HEK293T (cell line): ENCODE results near the gene MIB2.
A peak's percentile ranks its signal among the peaks of the same experiment; 100 is the strongest.

Source experiments
- CTCF ChIA-PET: fragments of 350-600 bp; formaldehyde crosslinking; extraction: SDS; loops from one replicate; lab custom pipeline; 2021; ENCODE audit warnings: antibody characterized with exemption, inconsistent platforms; lab: Yijun Ruan, JAX
- POLR2A ChIA-PET: fragments of 350-600 bp; formaldehyde crosslinking; extraction: SDS; loops from one replicate; lab custom pipeline; 2020; ENCODE audit warnings: antibody characterized with exemption, inconsistent platforms; lab: Yijun Ruan, JAX
- DNase-seq: peaks from one replicate; pipeline ENCODE4 v3.0.0; 2012; ENCODE audit warnings: mixed read lengths; ENCODE audit errors: extremely low spot score
- ARNT ChIP-seq: fragments of 450-650 bp; IDR thresholded peaks from 2 replicates; pipeline ENCODE4 v1.6.1; 2017; ENCODE audit warnings: mild to moderate bottlenecking
- BHLHE40 ChIP-seq: fragments of 450-650 bp; IDR thresholded peaks from 2 replicates; pipeline ENCODE4 v1.6.1; 2016; ENCODE audit warnings: mild to moderate bottlenecking, moderate library complexity, borderline replicate concordance
- CTBP1 ChIP-seq: fragments of 450-650 bp; IDR thresholded peaks from 2 replicates; pipeline ENCODE4 v1.6.1; 2016; ENCODE audit warnings: borderline replicate concordance
- ELF4 ChIP-seq: fragments of 450-650 bp; IDR thresholded peaks from 2 replicates; pipeline ENCODE4 v1.6.1; 2017; ENCODE audit warnings: antibody characterized with exemption
- FOXA1 ChIP-seq: fragments of 450-650 bp; IDR thresholded peaks from 2 replicates; pipeline ENCODE4 v1.6.1; 2016; ENCODE audit warnings: mild to moderate bottlenecking
- FOXK2 ChIP-seq: fragments of 450-650 bp; IDR thresholded peaks from 2 replicates; pipeline ENCODE4 v1.6.1; 2016; ENCODE audit warnings: mild to moderate bottlenecking
- FOXM1 ChIP-seq: fragments of 450-650 bp; IDR thresholded peaks from 2 replicates; pipeline ENCODE4 v1.6.1; 2017; ENCODE audit warnings: mild to moderate bottlenecking, borderline replicate concordance
- HDGF ChIP-seq: fragments of 450-650 bp; IDR thresholded peaks from 2 replicates; pipeline ENCODE4 v1.6.1; 2017; ENCODE audit warnings: antibody characterized with exemption, borderline replicate concordance
- L3MBTL2 ChIP-seq: fragments of 450-650 bp; conservative IDR thresholded peaks from 2 replicates; pipeline ENCODE4 v1.6.1; 2016; ENCODE audit warnings: mild to moderate bottlenecking
- LEF1 ChIP-seq: fragments of 450-650 bp; IDR thresholded peaks from 2 replicates; pipeline ENCODE4 v1.6.1; 2017; ENCODE audit warnings: mild to moderate bottlenecking, borderline replicate concordance
- NFRKB ChIP-seq: fragments of 450-650 bp; IDR thresholded peaks from 2 replicates; pipeline ENCODE4 v1.6.1; 2016; ENCODE audit warnings: mild to moderate bottlenecking, moderate library complexity
- PKNOX1 ChIP-seq: fragments of 450-650 bp; IDR thresholded peaks from 2 replicates; pipeline ENCODE4 v1.6.1; 2016
- SP1 ChIP-seq: fragments of 450-650 bp; IDR thresholded peaks from 2 replicates; pipeline ENCODE4 v1.6.1; 2017
- SUZ12 ChIP-seq: fragments of 450-650 bp; IDR thresholded peaks from 2 replicates; pipeline ENCODE4 v1.6.1; 2016; ENCODE audit warnings: mild to moderate bottlenecking
- TARDBP ChIP-seq: fragments of 450-650 bp; IDR thresholded peaks from 2 replicates; pipeline ENCODE4 v1.6.1; 2016
- ZNF384 ChIP-seq: fragments of 450-650 bp; IDR thresholded peaks from 2 replicates; pipeline ENCODE4 v1.6.1; 2016

MIB2 gene

GRCh38 chr1:1610796-1611195, 4.5 kb upstream of the MIB2 start:
- ChIA-PET POLR2A (interaction anchor here (1.2 kb wide), 1 partner anchor 9 kb away, joined by 3 read pairs; no protein-coding TSS in a partner anchor), CTCF (no interaction called here)
- TF ChIP-seq ARNT = no peak
- TF ChIP-seq CTBP1 = no peak
- TF ChIP-seq PKNOX1 = no peak
- no peak for TF ChIP-seq NFRKB
- no peak for TF ChIP-seq FOXA1
- TF ChIP-seq BHLHE40 = no peak
- no peak for TF ChIP-seq TARDBP
- TF ChIP-seq ZNF384 = no peak
- no peak for TF ChIP-seq SUZ12
- DNase-seq = no peak

DNA sequence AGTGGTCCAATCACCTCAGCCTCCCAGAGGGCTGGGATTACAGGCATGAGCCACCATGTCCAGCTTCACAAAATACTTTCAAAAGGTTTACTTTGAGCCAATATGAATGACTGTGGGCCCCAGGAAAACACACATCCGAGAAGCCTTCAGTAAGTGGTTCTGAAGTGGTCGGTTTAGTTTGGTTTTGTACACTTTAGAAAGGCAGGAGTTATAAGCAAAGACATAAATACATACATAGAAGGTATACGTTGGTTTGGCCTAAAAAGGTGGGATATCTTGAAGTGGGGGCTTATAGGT, 3.2 kb upstream of the MIB2 start:
- no peak for DNase-seq
- POLR2A ChIA-PET = interaction anchor here (1.0 kb wide), 1 partner anchor 9 kb away, joined by 6 read pairs; no protein-coding TSS in a partner anchor
- CTCF ChIA-PET = no interaction called here
- TF ChIP-seq CTBP1 (no peak), TARDBP (no peak), FOXK2 (no peak), ARNT (no peak), BHLHE40 (no peak), FOXM1 (no peak), L3MBTL2 (no peak), SP1 (no peak), LEF1 (no peak), SUZ12 (no peak), ELF4 (no peak), HDGF (no peak), ZNF384 (no peak), NFRKB (no peak)

DNA sequence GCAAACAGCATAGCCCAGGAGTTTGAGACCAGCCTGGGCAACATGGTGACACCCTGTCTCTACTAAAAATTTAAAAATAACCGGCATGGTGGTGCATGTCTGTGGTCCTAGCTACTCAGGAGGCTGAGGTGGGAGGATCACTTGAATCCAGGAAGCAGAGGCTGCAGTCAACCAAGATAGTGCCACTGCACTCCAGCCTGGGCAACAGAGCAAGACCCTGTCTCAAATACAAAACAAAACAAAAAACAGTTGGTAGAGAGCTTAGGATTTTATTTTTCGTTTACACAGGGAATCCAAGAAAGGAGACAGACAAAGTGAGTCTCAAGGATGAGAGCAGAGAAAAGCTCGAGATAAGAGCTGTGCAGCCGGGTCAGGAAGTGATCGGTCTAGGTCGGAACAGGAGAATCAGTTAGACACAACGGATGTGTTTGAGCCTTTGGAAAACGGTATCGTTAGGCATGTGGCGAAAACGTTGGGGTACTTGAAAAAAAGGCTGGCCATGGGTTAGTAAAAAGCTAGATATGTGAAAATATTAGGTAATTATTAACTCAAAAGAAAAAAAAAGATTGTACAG, 1.7 kb upstream of the MIB2 start:
- no peak for DNase-seq
- POLR2A ChIA-PET = interaction anchor here (0.8 to 3.3 kb wide), 3 partner anchors 11 to 102 kb away, joined by 3 to 33 read pairs (median 6); partner anchors contain the start of gene FNDC10
- CTCF ChIA-PET = no interaction called here
- no peak for TF ChIP-seq ELF4
- TF ChIP-seq TARDBP = no peak

GRCh38 chr1:1614204-1614953, 921 bp upstream of the MIB2 start:
- CTCF ChIA-PET = no interaction called here

DNA sequence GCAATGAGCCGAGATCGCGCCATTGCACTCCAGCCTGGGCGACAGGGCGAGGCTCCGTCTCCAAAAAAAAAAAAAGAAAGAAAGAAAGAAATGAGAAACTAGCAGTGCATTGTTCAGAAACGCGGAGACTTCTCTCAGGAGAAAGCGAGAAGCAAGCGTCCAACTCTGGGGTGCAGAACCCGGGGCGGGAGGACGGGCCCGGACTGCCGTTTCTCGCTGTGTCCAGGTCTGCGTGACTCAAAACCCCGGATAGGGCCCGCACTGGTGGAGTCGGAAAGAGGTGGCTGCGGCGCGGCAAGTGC, 395 bp upstream of the MIB2 start:
- TF ChIP-seq ZNF384 (no peak), ELF4 (no peak), ARNT (no peak), CTBP1 (no peak), SP1 (no peak), FOXK2 (no peak), SUZ12 (no peak), HDGF (no peak), PKNOX1 (no peak), NFRKB (no peak), L3MBTL2 (no peak), BHLHE40 (no peak), LEF1 (no peak)
- POLR2A ChIA-PET = interaction anchor here (1.0 to 3.3 kb wide), 10 partner anchors 8 to 103 kb away, joined by 3 to 33 read pairs (median 6); partner anchors contain the start of gene FNDC10
- DNase-seq = no peak
- CTCF ChIA-PET = no interaction called here

More at GRCh38 chr1:1614204-1614953, 921 bp upstream of the MIB2 start:
- peak; percentile 53; the same call in 1 of the 2 replicates for TF ChIP-seq L3MBTL2
- TF ChIP-seq BHLHE40 = no peak
- no peak for DNase-seq
- POLR2A ChIA-PET = interaction anchor here (0.8 to 3.3 kb wide), 9 partner anchors 8 to 103 kb away, joined by 3 to 33 read pairs (median 6); partner anchors contain the start of gene FNDC10

- DNase-seq = no peak
- ChIA-PET POLR2A (interaction anchor here (0.6 to 3.3 kb wide), 18 partner anchors 9 to 227 kb away, joined by 3 to 33 read pairs (median 4); partner anchors contain the start of gene FNDC10), CTCF (interaction anchor here (0.7 kb wide), 1 partner anchor 10 kb away, joined by 3 read pairs; no protein-coding TSS in a partner anchor)
- TF ChIP-seq TARDBP (no peak), SUZ12 (no peak), ELF4 (no peak), L3MBTL2 (no peak), CTBP1 (no peak), SP1 (no peak), FOXA1 (no peak), FOXK2 (no peak)
These were observed 918 bp downstream of the MIB2 start for GRCh38 chr1:1616045-1616790.

- DNase-seq = no peak
- POLR2A ChIA-PET = no interaction called here
- CTCF ChIA-PET = no interaction called here
- TF ChIP-seq CTBP1 (no peak), SUZ12 (no peak), LEF1 (no peak), ZNF384 (no peak), FOXK2 (no peak), ELF4 (no peak), HDGF (no peak), SP1 (no peak), FOXM1 (no peak), PKNOX1 (no peak), BHLHE40 (no peak), NFRKB (no peak), TARDBP (no peak), FOXA1 (no peak), L3MBTL2 (no peak)
These were observed 1.5 kb downstream of the MIB2 start for GRCh38 chr1:1616838-1617237.
